ENCODE data around the gene TLN1.

The TLN1 gene

GRCh38 chr9:35683323-35683722, 48.7 kb downstream of the TLN1 start:
- no peak for DNase-seq

GRCh38 chr9:35682520-35683315, 49.3 kb downstream of the TLN1 start:
- DNase-seq = no peak

GRCh38 chr9:35682051-35682450, 49.9 kb downstream of the TLN1 start:
- DNase-seq = no peak

GRCh38 chr9:35681341-35682002, 50.5 kb downstream of the TLN1 start:
- DNase-seq = no peak

- no peak for DNase-seq
Observed at GRCh38 chr9:35680331-35681105, 51.5 kb downstream of the TLN1 start.

- DNase-seq = no peak
Observed at GRCh38 chr9:35679766-35680330, 52.1 kb downstream of the TLN1 start.

GRCh38 chr9:35679091-35679490, 52.9 kb downstream of the TLN1 start:
- DNase-seq = no peak

- DNase-seq = no peak
Observed at GRCh38 chr9:35675732-35676392, 56.1 kb downstream of the TLN1 start.

GRCh38 chr9:35675204-35675603, 56.8 kb downstream of the TLN1 start:
- DNase-seq = no peak

GRCh38 chr9:35674025-35674361, 58.0 kb downstream of the TLN1 start:
- no peak for DNase-seq

- no peak for DNase-seq
Observed at GRCh38 chr9:35673132-35674024, 58.6 kb downstream of the TLN1 start, which contains the start of gene CA9. Gene CA9 (plus strand): TSS chr9:35673928. CDS start chr9:35673960, 32 bp downstream.

- no peak for DNase-seq
Observed at GRCh38 chr9:35669331-35670145, 62.5 kb downstream of the TLN1 start.

- DNase-seq = no peak
Observed at GRCh38 chr9:35667939-35668338, 64.1 kb downstream of the TLN1 start.

GRCh38 chr9:35666549-35666948, 65.4 kb downstream of the TLN1 start:
- no peak for DNase-seq

GRCh38 chr9:35666045-35666444, 66.0 kb downstream of the TLN1 start:
- DNase-seq = no peak

- DNase-seq = no peak
Observed at GRCh38 chr9:35665471-35665818, 66.5 kb downstream of the TLN1 start.

- DNase-seq = peak; percentile 65 to 71
Observed at GRCh38 chr9:35664531-35665470, 67.2 kb downstream of the TLN1 start, which contains the start of gene ARHGEF39. Gene ARHGEF39 (minus strand): TSS chr9:35665195. CDS start chr9:35665169, 26 bp downstream.

GRCh38 chr9:35662437-35662836, 69.6 kb downstream of the TLN1 start:
- DNase-seq = no peak

GRCh38 chr9:35661756-35662350, 70.1 kb downstream of the TLN1 start:
- DNase-seq = no peak

All from stimulated activated CD4-positive, alpha-beta T cell treated with anti-CD3 and anti-CD28 coated beads, Interleukin-2, amount 100 ng/mL, for 48 hours (primary cell).